ENCODE measurements around the gene FBXW4.

DNA sequence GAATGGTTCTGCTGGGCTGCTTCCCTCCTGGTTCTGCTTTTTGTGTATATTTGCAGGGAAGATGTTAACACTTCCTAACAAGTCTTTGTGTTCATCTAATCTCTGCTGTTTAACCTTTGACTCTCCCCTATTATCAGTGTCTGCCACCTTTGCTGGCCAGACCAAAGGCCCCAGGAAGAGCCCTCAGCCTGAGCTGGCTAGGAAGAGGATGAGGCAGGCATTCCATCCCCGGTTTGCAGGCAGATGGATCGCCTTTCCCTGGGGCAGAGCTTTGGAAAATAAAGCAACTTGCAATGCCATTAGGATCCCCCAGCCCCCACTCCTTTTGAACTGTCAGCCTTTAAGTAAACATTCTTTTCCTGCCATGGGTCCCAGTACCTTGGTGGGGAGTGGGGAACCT, 87.8 kb downstream of the FBXW4 start:
- TF ChIP-seq, protein P1, sequence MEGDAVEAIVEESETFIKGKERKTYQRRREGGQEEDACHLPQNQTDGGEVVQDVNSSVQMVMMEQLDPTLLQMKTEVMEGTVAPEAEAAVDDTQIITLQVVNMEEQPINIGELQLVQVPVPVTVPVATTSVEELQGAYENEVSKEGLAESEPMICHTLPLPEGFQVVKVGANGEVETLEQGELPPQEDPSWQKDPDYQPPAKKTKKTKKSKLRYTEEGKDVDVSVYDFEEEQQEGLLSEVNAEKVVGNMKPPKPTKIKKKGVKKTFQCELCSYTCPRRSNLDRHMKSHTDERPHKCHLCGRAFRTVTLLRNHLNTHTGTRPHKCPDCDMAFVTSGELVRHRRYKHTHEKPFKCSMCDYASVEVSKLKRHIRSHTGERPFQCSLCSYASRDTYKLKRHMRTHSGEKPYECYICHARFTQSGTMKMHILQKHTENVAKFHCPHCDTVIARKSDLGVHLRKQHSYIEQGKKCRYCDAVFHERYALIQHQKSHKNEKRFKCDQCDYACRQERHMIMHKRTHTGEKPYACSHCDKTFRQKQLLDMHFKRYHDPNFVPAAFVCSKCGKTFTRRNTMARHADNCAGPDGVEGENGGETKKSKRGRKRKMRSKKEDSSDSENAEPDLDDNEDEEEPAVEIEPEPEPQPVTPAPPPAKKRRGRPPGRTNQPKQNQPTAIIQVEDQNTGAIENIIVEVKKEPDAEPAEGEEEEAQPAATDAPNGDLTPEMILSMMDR (IDR thresholded peaks at IDR 0.05): no peak
- no peak for TF ChIP-seq ZFX (IDR thresholded peaks at IDR 0.05; ENCODE audit: borderline replicate concordance)

Measured in 22Rv1 (cell line).